Activated naive CD4-positive, alpha-beta T cell treated with anti-CD3 and anti-CD28 coated beads, Interleukin-2, amount 10 ng/mL, durations not matched to agents 7 days and 5 days (primary cell): ENCODE measurements around the gene EVI5L.
A peak's percentile ranks its signal among the peaks of the same experiment; 100 is the strongest.
"Not testable (repeated sequence)": the region's sequence is repeated elsewhere in the genome, so short reads cannot be mapped to it uniquely, and the experiment has no call there.

ENCODE experiments used
- CTCF ChIA-PET: fragments of 350-600 bp; sonication (Branson Sonifier 250); formaldehyde crosslinking; loops from one replicate; lab custom pipeline; 2021; ENCODE audit warnings: antibody characterized with exemption; lab: Charles Lee
- DNase-seq: peaks from one replicate; pipeline ENCODE4 v3.0.0-alpha.2; 2020
- H3K27ac Mint-ChIP-seq: one replicate; pipeline ENCODE4 v1.8.0; 2021; ENCODE audit warnings: mild to moderate bottlenecking, moderate library complexity, mixed read lengths
- H3K27me3 Mint-ChIP-seq: one replicate; pipeline ENCODE4 v1.8.0; 2021; ENCODE audit warnings: mild to moderate bottlenecking, mixed read lengths
- H3K36me3 Mint-ChIP-seq: one replicate; pipeline ENCODE4 v1.8.0; 2021; ENCODE audit warnings: mixed read lengths
- H3K4me1 Mint-ChIP-seq: one replicate; pipeline ENCODE4 v1.8.0; 2021; ENCODE audit warnings: mixed read lengths
- H3K4me3 Mint-ChIP-seq: one replicate; pipeline ENCODE4 v1.8.0; 2021; ENCODE audit warnings: mild to moderate bottlenecking, moderate library complexity, mixed read lengths
- H3K9me3 Mint-ChIP-seq: one replicate; pipeline ENCODE4 v1.8.0; 2021; ENCODE audit warnings: mixed read lengths

EVI5L gene

DNA sequence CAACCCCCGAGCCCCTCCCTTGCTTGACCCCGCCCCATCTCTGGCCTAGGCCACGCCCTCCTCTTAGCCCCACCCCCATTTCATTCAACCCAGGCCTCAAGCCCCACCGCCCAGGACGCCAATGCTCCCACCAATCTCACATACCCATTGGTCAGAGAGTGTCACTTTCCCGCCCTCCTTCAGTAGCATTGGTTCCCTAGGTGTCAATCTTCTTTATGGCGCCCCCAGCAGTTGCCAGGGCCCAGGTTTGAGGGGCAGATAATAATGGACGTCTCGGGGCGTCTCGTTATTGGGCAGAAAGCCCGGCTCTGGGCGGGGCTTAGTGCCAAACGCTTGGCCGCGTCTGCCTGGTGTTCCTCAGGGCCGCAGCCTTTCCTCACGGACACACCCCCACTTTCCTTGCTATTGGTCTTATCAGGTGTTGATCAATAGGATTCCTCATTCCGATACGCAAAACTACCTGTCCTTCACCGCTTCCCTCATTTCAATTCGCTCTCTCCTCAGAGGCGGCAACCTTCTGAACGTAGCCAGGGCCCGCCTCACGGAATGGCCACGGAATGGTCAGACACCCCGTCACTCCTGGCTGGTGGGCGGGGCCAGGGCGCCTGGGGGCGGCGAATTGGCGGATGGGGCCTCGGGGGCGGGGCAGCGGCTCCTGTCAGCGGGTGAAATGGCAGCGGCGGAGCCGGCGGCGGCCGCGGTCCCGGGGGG lies at the start of gene EVI5L:
TSS of gene EVI5L (plus strand) at position 658 of the 711 bp plus-strand sequence. CDS start 16,325 bp downstream, outside the sequence.
- peak; percentile 99 for DNase-seq
- H3K4me1 Mint-ChIP-seq: peaks cover 28% of the 10 kb centered on the region
- no peaks in the 10 kb centered on the region for H3K36me3 Mint-ChIP-seq
- H3K27ac Mint-ChIP-seq: peak within 1 kb of the TSS; percentile 89
- peak within 1 kb of the TSS; percentile 77 for H3K4me3 Mint-ChIP-seq
- peaks cover 53% of the 10 kb centered on the region for H3K27me3 Mint-ChIP-seq
- H3K9me3 Mint-ChIP-seq: no peaks in the 10 kb centered on the region
- CTCF ChIA-PET: interaction anchor here (0.8 to 1.2 kb wide), 2 partner anchors 9 to 149 kb away, joined by 3 to 4 read pairs; partner anchors contain the start of gene TRAPPC5

DNA sequence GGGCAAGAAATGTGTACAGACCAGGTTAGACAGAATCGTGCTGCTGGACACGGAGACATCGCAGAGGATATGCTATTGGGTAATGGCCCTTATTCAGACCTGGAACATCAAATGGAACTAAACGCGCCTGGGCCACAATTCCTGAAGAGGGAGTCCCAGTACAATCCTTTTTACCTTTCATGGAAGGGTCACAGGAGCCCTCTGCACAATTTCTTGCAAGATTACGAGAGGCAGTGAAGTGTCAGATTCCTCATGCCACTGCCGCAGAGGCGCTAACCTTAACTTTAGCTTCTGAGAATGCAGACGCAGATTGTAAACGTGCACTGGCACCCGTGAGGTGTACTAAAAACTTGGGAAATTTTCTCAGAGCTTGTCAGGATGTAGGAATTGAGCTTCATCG lies 48.9 kb upstream of the EVI5L start:
- Mint-ChIP-seq H3K4me1 (no peaks in the 10 kb centered on the region), H3K9me3 (peaks cover 5% of the 10 kb centered on the region), H3K36me3 (no peaks in the 10 kb centered on the region), H3K27ac (no peak overlapping the region), H3K27me3 (peaks cover 40% of the 10 kb centered on the region), H3K4me3 (no peak overlapping the region)
- CTCF ChIA-PET: no interaction called here
- no peak for DNase-seq

DNA sequence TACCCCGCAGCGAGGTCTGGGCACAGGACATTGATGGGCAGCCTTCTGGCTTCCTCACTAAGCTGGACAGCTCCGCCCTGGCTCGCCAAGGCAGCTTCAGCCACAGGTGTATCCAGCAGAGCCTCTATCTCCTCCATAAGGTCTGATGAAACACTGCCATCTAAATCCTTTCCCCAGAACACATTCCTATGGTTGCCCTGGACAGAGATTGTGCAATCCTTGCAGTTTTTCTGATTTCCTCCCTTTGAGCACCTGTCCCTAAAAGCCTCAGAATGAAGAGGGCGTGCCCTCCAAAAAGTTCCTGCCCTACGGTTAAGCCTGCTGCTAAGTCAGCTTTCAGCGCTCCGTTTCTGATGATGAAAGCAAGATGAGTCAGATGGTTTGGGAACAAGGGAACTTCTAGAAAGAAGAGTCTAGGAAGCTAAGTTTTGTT lies 46.0 kb upstream of the EVI5L start:
- Mint-ChIP-seq H3K27me3 (peaks cover 63% of the 10 kb centered on the region), H3K27ac (no peak overlapping the region), H3K9me3 (peaks cover 5% of the 10 kb centered on the region), H3K4me1 (no peaks in the 10 kb centered on the region), H3K4me3 (no peak overlapping the region), H3K36me3 (no peaks in the 10 kb centered on the region)
- DNase-seq: no peak
- CTCF ChIA-PET: no interaction called here

DNA sequence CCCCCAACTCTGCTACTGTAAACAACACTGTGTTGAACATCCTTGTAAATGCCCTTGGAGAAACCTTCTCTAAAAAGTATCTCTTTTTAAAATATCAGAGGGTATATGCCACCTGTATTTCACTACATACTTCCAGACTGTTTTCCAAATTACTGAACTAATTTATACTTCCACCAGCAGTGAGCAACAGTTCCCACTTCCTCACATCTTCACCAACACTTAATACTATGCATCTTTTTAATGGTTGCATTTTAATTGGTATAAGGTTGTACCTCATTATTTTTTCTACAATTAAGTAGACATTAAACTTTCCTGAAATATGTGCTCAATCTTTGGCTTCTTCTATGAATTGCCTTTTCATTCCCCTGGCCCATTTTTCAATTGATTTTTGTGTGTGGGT lies 45.2 kb upstream of the EVI5L start:
- H3K36me3 Mint-ChIP-seq: no peaks in the 10 kb centered on the region
- H3K4me3 Mint-ChIP-seq: no peak overlapping the region
- H3K4me1 Mint-ChIP-seq: peaks cover 3% of the 10 kb centered on the region
- H3K27me3 Mint-ChIP-seq: peaks cover 66% of the 10 kb centered on the region
- DNase-seq: no peak
- H3K9me3 Mint-ChIP-seq: peaks cover 5% of the 10 kb centered on the region
- H3K27ac Mint-ChIP-seq: no peak overlapping the region
- CTCF ChIA-PET: no interaction called here

DNA sequence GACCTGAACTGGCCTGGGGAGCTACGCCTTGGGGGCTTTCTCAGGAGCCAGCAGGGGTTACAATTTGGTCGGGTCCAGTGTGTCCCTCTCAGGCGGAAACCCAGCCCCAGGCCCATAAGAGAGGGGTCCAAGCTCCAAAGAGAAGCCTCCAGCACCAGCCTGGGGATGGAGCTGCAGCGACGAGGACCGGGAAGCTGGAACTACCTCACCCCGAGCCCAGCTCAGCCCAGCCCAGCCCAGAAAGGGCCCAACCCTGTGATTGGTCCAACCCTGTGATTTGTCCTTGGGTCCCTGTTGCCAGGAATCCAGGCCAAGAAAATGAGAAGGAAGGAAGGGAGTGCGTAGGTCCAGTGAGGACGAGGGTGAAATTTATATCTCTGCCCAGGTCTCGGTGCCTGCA lies 42.9 kb upstream of the EVI5L start:
- DNase-seq: no peak
- peaks cover 73% of the 10 kb centered on the region for H3K27me3 Mint-ChIP-seq
- H3K36me3 Mint-ChIP-seq: no peaks in the 10 kb centered on the region
- H3K4me3 Mint-ChIP-seq: no peak overlapping the region
- peaks cover 3% of the 10 kb centered on the region for H3K4me1 Mint-ChIP-seq
- no peak overlapping the region for H3K27ac Mint-ChIP-seq
- CTCF ChIA-PET: no interaction called here
- peaks cover 5% of the 10 kb centered on the region for H3K9me3 Mint-ChIP-seq

DNA sequence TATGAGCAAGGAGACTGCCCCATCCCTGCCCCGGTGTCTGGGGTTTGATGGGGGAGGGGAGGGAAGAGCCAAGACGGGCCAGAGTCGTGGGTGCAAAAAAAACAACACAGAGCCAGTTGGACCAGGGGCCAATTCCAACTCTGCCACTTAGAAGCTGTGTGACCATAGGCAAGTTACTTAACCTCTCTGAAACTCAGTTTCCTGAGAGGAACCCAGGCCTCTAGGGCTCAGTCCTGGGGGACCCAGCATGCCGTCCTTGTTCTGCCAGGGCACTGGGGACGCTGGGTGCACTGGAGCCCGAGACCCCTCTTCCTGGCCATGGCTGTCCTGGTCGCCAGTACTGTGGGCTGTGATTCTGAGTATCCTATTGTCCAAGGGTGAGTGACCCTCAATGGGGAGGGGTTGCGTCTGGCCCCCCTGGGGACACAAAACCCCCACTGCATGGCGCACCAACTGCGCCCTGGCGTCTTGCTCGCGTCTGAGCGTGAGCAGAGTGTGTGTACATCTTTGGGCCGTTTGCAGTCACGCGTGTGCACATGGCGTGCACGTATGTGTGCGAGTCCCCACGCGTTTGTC lies 42.3 kb upstream of the EVI5L start:
- H3K27me3 Mint-ChIP-seq: peaks cover 71% of the 10 kb centered on the region
- no peak overlapping the region for H3K27ac Mint-ChIP-seq
- peaks cover 3% of the 10 kb centered on the region for H3K4me1 Mint-ChIP-seq
- H3K9me3 Mint-ChIP-seq: peaks cover 5% of the 10 kb centered on the region
- no peak for DNase-seq
- no peaks in the 10 kb centered on the region for H3K36me3 Mint-ChIP-seq
- CTCF ChIA-PET: no interaction called here
- H3K4me3 Mint-ChIP-seq: no peak overlapping the region

DNA sequence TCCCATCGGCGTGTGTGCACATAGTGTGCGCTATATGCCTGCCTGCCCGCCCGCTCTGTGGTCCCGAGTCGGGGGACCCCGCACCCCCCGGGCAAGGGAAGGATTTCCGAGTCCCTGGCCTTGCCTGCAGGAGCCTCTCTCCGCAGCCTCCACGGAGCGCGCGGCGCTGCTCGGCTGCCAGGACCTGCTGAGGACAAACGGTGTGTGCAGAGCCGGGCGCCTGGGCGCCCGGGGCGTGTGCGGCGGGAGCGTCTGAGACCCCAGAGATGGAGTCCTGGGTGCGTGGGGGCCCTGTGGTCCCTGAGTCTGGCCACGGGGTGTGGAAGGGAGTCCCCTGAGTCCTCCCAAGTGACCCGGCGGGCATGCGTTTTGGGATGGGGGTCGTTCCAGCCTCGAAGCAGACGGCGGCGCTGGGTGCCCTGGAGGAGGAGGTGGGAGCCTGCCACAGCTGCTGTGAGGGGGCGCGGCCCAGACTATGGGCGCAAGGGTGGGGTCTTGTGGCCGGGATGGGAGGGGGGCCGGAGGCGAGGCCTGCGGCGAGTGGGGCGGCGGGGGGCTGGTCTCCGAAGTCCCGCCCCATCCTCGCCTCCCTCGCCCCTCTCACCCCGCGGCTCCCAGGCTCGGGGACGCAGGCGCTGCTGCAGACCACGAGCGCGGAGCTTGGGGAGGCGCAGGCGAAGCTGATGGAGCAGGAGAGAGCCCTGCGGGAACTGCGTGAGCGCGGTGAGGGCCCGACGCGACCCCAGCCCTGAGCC lies 41.7 kb upstream of the EVI5L start:
- Mint-ChIP-seq H3K4me3 (no peak overlapping the region), H3K27me3 (peaks cover 66% of the 10 kb centered on the region), H3K9me3 (peaks cover 5% of the 10 kb centered on the region), H3K27ac (no peak overlapping the region), H3K36me3 (no peaks in the 10 kb centered on the region), H3K4me1 (peaks cover 3% of the 10 kb centered on the region)
- CTCF ChIA-PET: no interaction called here
- no peak for DNase-seq

DNA sequence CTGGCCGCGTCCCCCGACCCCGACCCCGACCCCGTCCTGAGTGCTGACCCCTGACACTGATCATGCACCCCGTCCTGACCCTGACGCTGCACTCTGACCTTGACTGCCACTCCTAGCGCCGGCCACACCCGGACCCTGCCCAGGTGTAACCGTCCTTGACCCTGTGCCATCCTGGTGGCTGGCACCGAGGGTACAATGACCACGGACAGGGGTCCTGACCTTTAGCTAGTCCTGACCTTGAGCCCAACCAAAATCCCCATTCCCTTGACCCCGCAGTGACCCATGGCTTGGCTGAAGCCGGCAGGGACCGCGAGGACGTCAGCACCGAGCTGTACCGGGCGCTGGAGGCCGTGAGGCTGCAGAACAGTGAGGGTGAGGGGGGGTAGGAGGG lies 41.1 kb upstream of the EVI5L start:
- CTCF ChIA-PET: no interaction called here
- Mint-ChIP-seq H3K9me3 (peaks cover 5% of the 10 kb centered on the region), H3K27ac (no peak overlapping the region), H3K27me3 (peaks cover 60% of the 10 kb centered on the region), H3K4me1 (peaks cover 3% of the 10 kb centered on the region), H3K4me3 (no peak overlapping the region), H3K36me3 (no peaks in the 10 kb centered on the region)
- no peak for DNase-seq

DNA sequence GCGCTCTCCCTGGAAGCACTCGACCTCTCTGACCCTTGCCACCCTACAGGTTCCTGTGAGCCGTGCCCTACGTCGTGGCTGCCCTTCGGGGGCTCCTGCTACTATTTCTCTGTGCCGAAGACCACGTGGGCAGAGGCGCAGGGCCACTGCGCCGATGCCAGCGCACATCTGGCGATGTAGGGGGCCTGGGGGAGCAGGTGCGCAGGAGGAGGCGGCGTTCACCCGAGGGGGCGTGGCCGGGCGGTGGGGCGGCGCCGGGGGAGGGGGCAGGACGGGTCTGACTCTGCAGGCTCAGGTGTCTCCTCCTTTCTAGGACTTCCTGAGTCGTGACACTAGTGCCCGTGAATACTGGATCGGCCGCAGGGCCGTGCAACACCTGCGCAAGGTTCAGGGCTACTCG lies 40.6 kb upstream of the EVI5L start:
- H3K4me1 Mint-ChIP-seq: peaks cover 3% of the 10 kb centered on the region
- no peak overlapping the region for H3K4me3 Mint-ChIP-seq
- H3K27ac Mint-ChIP-seq: no peak overlapping the region
- no peaks in the 10 kb centered on the region for H3K36me3 Mint-ChIP-seq
- peaks cover 5% of the 10 kb centered on the region for H3K9me3 Mint-ChIP-seq
- DNase-seq: peak; percentile 35
- CTCF ChIA-PET: no interaction called here
- H3K27me3 Mint-ChIP-seq: peaks cover 57% of the 10 kb centered on the region

DNA sequence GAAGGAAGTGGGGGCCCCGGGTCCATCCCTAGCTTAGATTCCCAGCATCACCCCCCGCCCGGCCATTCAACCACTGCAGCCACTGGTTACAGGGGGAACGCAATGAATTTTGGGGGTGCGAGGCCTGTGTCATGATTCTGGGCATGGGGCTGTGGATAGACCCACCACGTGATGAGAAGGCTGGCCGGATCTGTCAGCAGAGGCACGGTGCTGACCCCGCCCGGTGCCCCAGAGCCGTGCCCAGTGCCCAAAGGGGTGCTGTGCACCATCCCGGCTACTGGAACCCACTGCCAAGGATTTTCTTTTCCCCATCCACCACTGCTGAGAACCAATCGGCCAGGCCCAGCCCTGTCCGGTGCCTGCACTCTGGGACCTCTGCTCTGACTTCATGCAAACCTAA lies 39.6 kb upstream of the EVI5L start:
- no peak overlapping the region for H3K27ac Mint-ChIP-seq
- no peak overlapping the region for H3K4me3 Mint-ChIP-seq
- DNase-seq: no peak
- CTCF ChIA-PET: no interaction called here
- H3K36me3 Mint-ChIP-seq: no peaks in the 10 kb centered on the region
- no peaks in the 10 kb centered on the region for H3K9me3 Mint-ChIP-seq
- peaks cover 56% of the 10 kb centered on the region for H3K27me3 Mint-ChIP-seq
- H3K4me1 Mint-ChIP-seq: peaks cover 3% of the 10 kb centered on the region

DNA sequence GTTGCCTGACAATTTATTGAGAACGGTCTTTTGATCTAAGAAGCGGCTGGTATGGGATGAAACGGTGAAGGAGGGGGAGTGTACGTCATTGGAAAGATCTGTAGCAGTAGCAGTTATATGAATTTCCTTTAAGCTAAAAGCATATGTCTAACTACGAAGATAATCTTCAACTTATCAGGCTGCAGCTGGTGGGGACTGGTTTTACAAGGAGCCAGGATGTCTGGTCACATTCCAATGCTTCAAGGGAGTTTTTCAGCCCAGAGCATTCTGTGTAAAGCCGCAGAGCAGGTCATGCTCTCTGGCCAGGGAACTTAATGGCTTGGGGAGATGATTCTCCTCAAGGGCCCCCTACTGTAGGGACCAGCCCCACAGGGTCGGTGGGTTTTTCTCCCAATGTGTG lies 37.7 kb upstream of the EVI5L start:
- H3K9me3 Mint-ChIP-seq: no peaks in the 10 kb centered on the region
- H3K4me3 Mint-ChIP-seq: no peak overlapping the region
- peaks cover 3% of the 10 kb centered on the region for H3K4me1 Mint-ChIP-seq
- CTCF ChIA-PET: interaction anchor here (1.6 kb wide), 1 partner anchor 111 kb away, joined by 4 read pairs; the partner anchor contains the start of gene TRAPPC5
- no peaks in the 10 kb centered on the region for H3K36me3 Mint-ChIP-seq
- DNase-seq: no peak
- H3K27ac Mint-ChIP-seq: no peak overlapping the region
- peaks cover 42% of the 10 kb centered on the region for H3K27me3 Mint-ChIP-seq

DNA sequence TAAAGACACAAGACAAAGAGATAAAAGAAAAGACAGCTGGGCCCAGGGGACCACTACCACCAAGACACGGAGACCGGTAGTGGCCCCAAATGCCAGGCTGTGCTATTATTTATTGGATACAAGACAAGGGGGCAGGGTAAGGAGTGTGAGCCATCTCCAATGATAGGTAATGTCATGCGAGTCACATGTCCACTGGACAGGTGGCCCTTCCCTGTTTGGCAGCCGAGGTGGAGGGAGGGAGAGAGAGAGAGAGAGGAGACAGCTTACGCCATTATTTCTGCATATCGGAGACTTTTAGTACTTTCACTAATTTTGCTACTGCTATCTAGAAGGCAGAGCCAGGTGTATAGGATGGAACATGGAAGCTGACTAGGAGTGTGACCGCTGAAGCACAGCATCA lies 37.3 kb upstream of the EVI5L start:
- not testable (repeated sequence) for H3K27ac Mint-ChIP-seq, H3K4me1 Mint-ChIP-seq, H3K4me3 Mint-ChIP-seq, H3K9me3 Mint-ChIP-seq, H3K36me3 Mint-ChIP-seq, DNase-seq
- peaks cover 42% of the 10 kb centered on the region for H3K27me3 Mint-ChIP-seq
- CTCF ChIA-PET: interaction anchor here (1.6 kb wide), 1 partner anchor 112 kb away, joined by 4 read pairs; the partner anchor contains the start of gene TRAPPC5

DNA sequence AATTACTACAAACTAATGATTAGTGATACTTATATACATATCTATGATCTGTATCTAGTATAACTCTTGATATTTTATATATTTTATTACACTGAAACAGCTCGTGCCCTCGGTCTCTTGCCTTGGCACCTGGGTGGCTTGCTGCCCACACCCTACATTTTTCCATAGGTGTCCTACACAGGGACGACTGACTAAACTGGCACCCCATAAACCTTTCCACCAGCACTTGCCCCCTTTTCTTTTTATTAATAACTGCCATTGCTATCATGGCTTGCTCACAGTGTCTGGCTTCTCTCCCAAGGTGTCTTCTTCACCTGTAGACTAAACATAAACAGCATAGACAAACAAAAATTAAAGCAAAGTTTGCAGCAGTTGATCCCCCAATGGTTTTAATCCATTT lies 36.5 kb upstream of the EVI5L start:
- Mint-ChIP-seq H3K36me3 (no peaks in the 10 kb centered on the region), H3K4me1 (peaks cover 3% of the 10 kb centered on the region), H3K4me3 (no peak overlapping the region), H3K27me3 (peaks cover 38% of the 10 kb centered on the region), H3K27ac (no peak overlapping the region), H3K9me3 (no peaks in the 10 kb centered on the region)
- DNase-seq: no peak
- CTCF ChIA-PET: interaction anchor here (1.6 kb wide), 1 partner anchor 113 kb away, joined by 4 read pairs; the partner anchor contains the start of gene TRAPPC5

DNA sequence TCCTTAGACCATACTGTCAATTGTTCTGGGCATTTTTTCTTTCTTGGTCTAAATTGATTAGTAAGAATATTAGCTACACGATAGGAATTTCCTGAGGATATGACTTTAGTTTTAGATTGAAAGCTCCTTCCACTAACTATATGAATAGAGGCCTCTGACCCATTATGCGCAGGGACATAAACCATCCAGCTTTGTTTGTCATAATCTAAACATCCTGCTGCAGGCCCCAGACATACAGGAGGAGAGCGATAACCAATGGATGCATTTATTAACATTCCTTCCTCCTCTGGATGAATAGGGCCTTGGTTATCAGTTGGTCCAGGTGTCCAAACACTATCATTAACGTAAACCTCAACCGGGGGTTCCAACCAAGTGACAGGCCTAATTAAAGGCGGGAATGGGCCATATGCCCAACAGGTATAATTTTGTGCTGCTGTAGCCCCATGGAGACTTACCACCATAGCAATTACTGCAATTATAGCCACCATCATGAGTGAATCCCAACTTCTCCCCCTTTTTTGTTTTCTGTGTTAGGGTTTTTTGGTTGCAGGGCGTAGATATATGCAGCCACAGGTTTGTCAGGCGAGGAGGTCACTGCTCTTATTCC lies 34.4 kb upstream of the EVI5L start:
- no peaks in the 10 kb centered on the region for H3K9me3 Mint-ChIP-seq
- CTCF ChIA-PET: interaction anchor here (0.7 to 1.0 kb wide), 2 partner anchors 115 to 583 kb away, joined by 3 read pairs; partner anchors contain the start of gene TRAPPC5
- no peak overlapping the region for H3K27ac Mint-ChIP-seq
- peaks cover 27% of the 10 kb centered on the region for H3K27me3 Mint-ChIP-seq
- no peak overlapping the region for H3K4me3 Mint-ChIP-seq
- H3K4me1 Mint-ChIP-seq: peaks cover 5% of the 10 kb centered on the region
- H3K36me3 Mint-ChIP-seq: no peaks in the 10 kb centered on the region
- DNase-seq: no peak
